IMR-90 (cell line): ENCODE data around the gene CPN2. TPM values are rescaled to one million over a fixed set of nuclear protein-coding genes. Genes with fewer than 3 reads are reported as not detected.

Experiments used
- ATAC-seq: fragments of 200-7000 bp; cut with Tn5 transposase; 2 replicates; pipeline ENCODE4 v1.9.1; 2020; ENCODE audit warnings: low read depth, mild to moderate bottlenecking, moderate library complexity
- BruUV-seq: library from RNA; stranded (reverse); fragments of 400-500 nt; replicated peaks from 2 replicates; lab custom pipeline; 2021; lab: Mats Ljungman, UMichigan
- CTCF ChIA-PET: fragments of 300-600 bp; formaldehyde crosslinking; extraction: SDS; loops from one replicate; lab custom pipeline; 2021; ENCODE audit warnings: antibody characterized with exemption; lab: Yijun Ruan, JAX
- POLR2A ChIA-PET: fragments of 300-600 bp; sonication (Branson Sonifier 250); formaldehyde crosslinking; loops from one replicate; lab custom pipeline; 2022; ENCODE audit warnings: antibody characterized with exemption; ENCODE audit not compliant: unreplicated experiment; lab: Charles Lee
- DNase-seq: peaks from one replicate; pipeline ENCODE4 v3.0.0; 2013
- H2AFZ ChIP-seq: replicated peaks from 2 replicates; pipeline ENCODE3; 2013; ENCODE audit warnings: low read length, mild to moderate bottlenecking; ENCODE audit not compliant: poor library complexity
- H2AK5ac ChIP-seq: 2 replicates; pipeline ENCODE4 v1.6.1; 2013; ENCODE audit warnings: low read depth, low read length, inconsistent platforms
- H2AK9ac ChIP-seq: replicated peaks from 2 replicates; pipeline ENCODE3; 2013; ENCODE audit warnings: mild to moderate bottlenecking, low read depth, low read length, moderate library complexity; ENCODE audit not compliant: poor library complexity
- H2BK120ac ChIP-seq: 2 replicates; pipeline ENCODE4 v1.6.1; 2013; ENCODE audit warnings: low read depth, low read length, inconsistent platforms
- H2BK15ac ChIP-seq: 3 replicates; pipeline ENCODE4 v1.6.1; 2013; ENCODE audit warnings: low read depth, low read length, inconsistent platforms
- H2BK20ac ChIP-seq: 2 replicates; pipeline ENCODE4 v1.6.1; 2013; ENCODE audit warnings: low read depth, mild to moderate bottlenecking, inconsistent platforms, low read length, moderate library complexity
- H2BK5ac ChIP-seq: 2 replicates; pipeline ENCODE4 v1.6.1; 2013; ENCODE audit warnings: mild to moderate bottlenecking, low read depth, low read length, inconsistent platforms; ENCODE audit not compliant: poor library complexity, severe bottlenecking
- H3K14ac ChIP-seq: replicated peaks from 2 replicates; pipeline ENCODE4 v1.6.1; 2013; ENCODE audit warnings: low read depth, low read length, inconsistent platforms
- H3K18ac ChIP-seq: 2 replicates; pipeline ENCODE4 v1.6.1; 2013; ENCODE audit warnings: low read depth, low read length, control low read depth
- H3K23ac ChIP-seq: 2 replicates; pipeline ENCODE4 v1.6.1; 2013; ENCODE audit warnings: low read depth, low read length, inconsistent platforms
- H3K27ac ChIP-seq: 2 replicates; pipeline ENCODE4 v1.5.1; 2013; ENCODE audit warnings: mild to moderate bottlenecking, control low read depth, low read length; ENCODE audit not compliant: insufficient read depth
- H3K27me3 ChIP-seq: 2 replicates; pipeline ENCODE4 v1.6.1; 2013; ENCODE audit warnings: low read length; ENCODE audit not compliant: control insufficient read depth, insufficient read depth
- H3K36me3 ChIP-seq: 2 replicates; pipeline ENCODE4 v1.6.1; 2013; ENCODE audit warnings: low read length, mixed read lengths; ENCODE audit not compliant: control insufficient read depth, insufficient read depth
- H3K4ac ChIP-seq: 2 replicates; pipeline ENCODE4 v1.6.1; 2013; ENCODE audit warnings: low read depth, low read length, inconsistent platforms
- H3K4me1 ChIP-seq: 2 replicates; pipeline ENCODE4 v1.6.1; 2013; ENCODE audit warnings: low read length, mixed read lengths; ENCODE audit not compliant: control insufficient read depth, insufficient read depth
- H3K4me2 ChIP-seq: 2 replicates; pipeline ENCODE4 v1.6.1; 2013; ENCODE audit warnings: low read depth, mild to moderate bottlenecking, control low read depth, low read length, moderate library complexity
- H3K4me3 ChIP-seq: 2 replicates; pipeline ENCODE4 v1.5.1; 2013; ENCODE audit warnings: low read depth, mild to moderate bottlenecking, control low read depth, low read length, moderate library complexity; ENCODE audit not compliant: insufficient read depth
- H3K56ac ChIP-seq: 2 replicates; pipeline ENCODE4 v1.6.1; 2013; ENCODE audit warnings: low read length, inconsistent platforms; ENCODE audit not compliant: insufficient read depth; ENCODE audit errors: extremely low read depth
- H3K79me1 ChIP-seq, 2 experiments: 2 replicates each; pipeline ENCODE4 v1.6.1; 2013; ENCODE audit warnings: low read length in 2 of 2, inconsistent platforms in 1 of 2, low read depth in 1 of 2
- H3K9ac ChIP-seq: 2 replicates; pipeline ENCODE4 v1.6.1; 2013; ENCODE audit warnings: low read depth, low read length, control low read depth
- H3K9me1 ChIP-seq: 2 replicates; pipeline ENCODE4 v1.6.1; 2013; ENCODE audit warnings: low read length, inconsistent platforms; ENCODE audit not compliant: insufficient read depth
- H3K9me3 ChIP-seq: 2 replicates; pipeline ENCODE4 v1.6.1; 2013; ENCODE audit warnings: low read length; ENCODE audit not compliant: control insufficient read depth, insufficient read depth
- H4K20me1 ChIP-seq: 2 replicates; pipeline ENCODE4 v1.6.1; 2013; ENCODE audit warnings: low read length, inconsistent platforms; ENCODE audit not compliant: insufficient read depth
- H4K5ac ChIP-seq: 2 replicates; pipeline ENCODE4 v1.6.1; 2013; ENCODE audit warnings: mild to moderate bottlenecking, low read depth, low read length, control low read depth
- H4K8ac ChIP-seq, 2 experiments: 2 replicates each; pipeline ENCODE4 v1.6.1; 2013; ENCODE audit warnings: low read depth in 2 of 2, low read length in 2 of 2, control low read depth in 1 of 2, inconsistent platforms in 1 of 2
- H4K91ac ChIP-seq: 2 replicates; pipeline ENCODE4 v1.6.1; 2013; ENCODE audit warnings: low read depth, low read length, inconsistent platforms; ENCODE audit not compliant: insufficient read depth
- BHLHE40 ChIP-seq: fragments of 150-350 bp; IDR thresholded peaks from 2 replicates; pipeline ENCODE4 v1.6.1; 2016; ENCODE audit warnings: mild to moderate bottlenecking, low read depth, low read length
- CEBPB ChIP-seq: IDR thresholded peaks from 2 replicates; pipeline ENCODE4 v1.6.1; 2012; ENCODE audit warnings: low read depth, low read length, improper control_type of control experiment
- CHD1 ChIP-seq: IDR thresholded peaks from 2 replicates; pipeline ENCODE4 v1.6.1; 2012; ENCODE audit warnings: low read depth, low read length, improper control_type of control experiment
- FOS ChIP-seq: fragments of 150-350 bp; IDR thresholded peaks from 2 replicates; pipeline ENCODE4 v1.6.1; 2016; ENCODE audit warnings: low read depth, low read length
- MAFK ChIP-seq: IDR thresholded peaks from 2 replicates; pipeline ENCODE4 v1.6.1; 2012; ENCODE audit warnings: low read depth, low read length, improper control_type of control experiment
- MAZ ChIP-seq: IDR thresholded peaks from 2 replicates; pipeline ENCODE4 v1.6.1; 2012; ENCODE audit warnings: low read depth, mild to moderate bottlenecking, low read length, improper control_type of control experiment, moderate library complexity, borderline replicate concordance
- MXI1 ChIP-seq: IDR thresholded peaks from 2 replicates; pipeline ENCODE4 v1.6.1; 2012; ENCODE audit warnings: low read depth, mild to moderate bottlenecking, low read length, moderate library complexity, borderline replicate concordance
- NFE2L2 ChIP-seq: fragments of 150-350 bp; IDR thresholded peaks from 2 replicates; pipeline ENCODE4 v1.6.1; 2016; ENCODE audit warnings: low read depth, mild to moderate bottlenecking, low read length
- POLR2A ChIP-seq: IDR thresholded peaks from 2 replicates; pipeline ENCODE4 v1.6.1; 2012; ENCODE audit warnings: mild to moderate bottlenecking, low read depth, low read length
- RAD21 ChIP-seq: IDR thresholded peaks from 2 replicates; pipeline ENCODE4 v1.6.1; 2012; ENCODE audit warnings: low read length, improper control_type of control experiment
- RCOR1 ChIP-seq: IDR thresholded peaks from 2 replicates; pipeline ENCODE4 v1.6.1; 2012; ENCODE audit warnings: mild to moderate bottlenecking, low read length, improper control_type of control experiment; ENCODE audit not compliant: insufficient replicate concordance
- RFX5 ChIP-seq: IDR thresholded peaks from 2 replicates; pipeline ENCODE4 v1.8.0; 2012; ENCODE audit warnings: low read depth, mild to moderate bottlenecking, low read length, moderate library complexity
- SMC3 ChIP-seq: fragments of 150-350 bp; IDR thresholded peaks from 2 replicates; pipeline ENCODE4 v1.6.1; 2016; ENCODE audit warnings: low read depth, mild to moderate bottlenecking, antibody characterized with exemption, low read length, moderate library complexity
- WGBS, 2 experiments: methylation state at CpG; one replicate each; pipeline versions ENCODE4 v1.1.5 to v1.1.7; 2013; ENCODE audit warnings: missing lambda C conversion rate in 2 of 2; ENCODE audit not compliant: insufficient read length in 1 of 2; ENCODE audit errors: extremely low coverage in 2 of 2; 5-methylcytosine and 5-hydroxymethylcytosine counted together
- dilution Hi-C: fragments of 300-500 bp; cut with HindIII; formaldehyde crosslinking; loops from one replicate; pipeline ENCODE4 v1.14.3; 2018; ENCODE audit warnings: low sequenced_read_pairs; ENCODE audit not compliant: unreplicated experiment
- in situ Hi-C: fragments of 300-500 bp; cut with MboI; formaldehyde crosslinking; loops from 3 replicates; pipeline ENCODE4 v1.14.3; 2019; ENCODE audit warnings: low sequenced_read_pairs, inconsistent platforms, mixed read lengths
- intact Hi-C: fragments of 100-400 bp; cut with micrococcal nuclease; formaldehyde crosslinking; loops from 2 replicates; pipeline ENCODE4 v1.10.0; 2022
- polyA plus RNA-seq, 3 experiments: library from polyadenylated mRNA; depleted of rRNA; stranded (reverse); fragments of >200 nt; gene quantifications; 2 replicates each; pipeline ENCODE4 v1.2.3, GENCODE V29; 2012; ENCODE audit warnings: low replicate concordance in 1 of 3
- total RNA-seq: library from RNA; depleted of rRNA; stranded (reverse); fragments of >200 nt; gene quantifications from 2 replicates; pipeline ENCODE4 v1.2.3, GENCODE V29; 2012
- TF ChIP-seq, protein P1 (sequence below): fragments of 150-350 bp; IDR thresholded peaks from 2 replicates; pipeline ENCODE4 v1.6.1; 2017; ENCODE audit warnings: mild to moderate bottlenecking, antibody characterized with exemption, low read length, low read depth
- TF ChIP-seq, protein P2 (sequence below): fragments of 150-350 bp; IDR thresholded peaks from 2 replicates; pipeline ENCODE4 v1.6.1; 2016; ENCODE audit warnings: low read depth, mild to moderate bottlenecking, low read length, moderate library complexity, borderline replicate concordance
- TF ChIP-seq, protein P3 (sequence below): conservative IDR thresholded peaks from 2 replicates; pipeline ENCODE4 v1.5.1; 2012; ENCODE audit warnings: mild to moderate bottlenecking, low read depth, low read length, improper control_type of control experiment

CPN2 gene
- total and polyA plus RNA-seq, 2 of the 4 experiments (the other 2 are of a cell fraction), result 0.07 TPM; not detected in 1

DNA sequence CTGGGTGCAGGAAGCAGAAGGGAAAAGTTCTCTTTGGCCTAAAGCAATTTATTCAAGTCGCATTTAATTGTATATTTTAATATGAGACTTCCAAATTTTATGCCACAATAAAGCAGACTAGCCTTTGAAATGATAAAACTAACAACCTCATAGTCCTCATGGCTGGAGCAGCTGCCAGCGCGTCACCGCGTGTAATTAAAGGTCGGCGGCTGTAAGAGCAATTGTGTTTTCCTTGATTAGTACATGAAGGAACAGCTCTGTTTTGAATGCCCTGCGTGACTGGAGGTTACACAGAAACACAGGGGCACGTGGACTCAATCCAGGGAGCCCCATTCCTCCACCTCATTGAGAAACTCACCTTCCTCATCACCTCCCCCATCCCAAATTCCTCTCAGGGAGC, 28.5 kb upstream of the CPN2 start:
- no peaks in the 10 kb centered on the region for H3K4me1 ChIP-seq
- dilution Hi-C loops, result no loop called here
- no peak overlapping the region for H3K56ac ChIP-seq
- H3K14ac ChIP-seq, result no peak overlapping the region
- H3K9me1 ChIP-seq, result 0 out of 2 replicates have a peak, but pooled peaks cover 3% of the 10 kb centered on the region
- H2BK5ac ChIP-seq, result no peak overlapping the region
- DNase-seq, result no peak
- no peak overlapping the region for H3K9ac ChIP-seq
- no peak overlapping the region for H3K4me2 ChIP-seq
- H4K5ac ChIP-seq, result no peak overlapping the region
- H3K4ac ChIP-seq, result no peak overlapping the region
- ChIA-PET POLR2A (no interaction called here), CTCF (no interaction called here)
- H3K4me3 ChIP-seq, result no peak overlapping the region
- peaks cover 30% of the 10 kb centered on the region for H3K27me3 ChIP-seq
- H2AK9ac ChIP-seq, result no peak overlapping the region
- H3K9me3 ChIP-seq, result no peaks in the 10 kb centered on the region
- H2BK20ac ChIP-seq, result no peak overlapping the region
- no peak overlapping the region for H3K23ac ChIP-seq
- H2AK5ac ChIP-seq, result no peak overlapping the region
- no peak overlapping the region for H4K8ac ChIP-seq
- no peaks in the 10 kb centered on the region for H4K20me1 ChIP-seq
- in situ Hi-C loops, result no loop called here
- no peak for ATAC-seq
- no peak for TF ChIP-seq POLR2A
- no peak for TF ChIP-seq MAZ
- no peak for TF ChIP-seq MXI1
- no peak for TF ChIP-seq BHLHE40
- TF ChIP-seq, protein P1, sequence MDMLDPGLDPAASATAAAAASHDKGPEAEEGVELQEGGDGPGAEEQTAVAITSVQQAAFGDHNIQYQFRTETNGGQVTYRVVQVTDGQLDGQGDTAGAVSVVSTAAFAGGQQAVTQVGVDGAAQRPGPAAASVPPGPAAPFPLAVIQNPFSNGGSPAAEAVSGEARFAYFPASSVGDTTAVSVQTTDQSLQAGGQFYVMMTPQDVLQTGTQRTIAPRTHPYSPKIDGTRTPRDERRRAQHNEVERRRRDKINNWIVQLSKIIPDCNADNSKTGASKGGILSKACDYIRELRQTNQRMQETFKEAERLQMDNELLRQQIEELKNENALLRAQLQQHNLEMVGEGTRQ, result no peak
- no peak for TF ChIP-seq FOS
- TF ChIP-seq, protein P2, sequence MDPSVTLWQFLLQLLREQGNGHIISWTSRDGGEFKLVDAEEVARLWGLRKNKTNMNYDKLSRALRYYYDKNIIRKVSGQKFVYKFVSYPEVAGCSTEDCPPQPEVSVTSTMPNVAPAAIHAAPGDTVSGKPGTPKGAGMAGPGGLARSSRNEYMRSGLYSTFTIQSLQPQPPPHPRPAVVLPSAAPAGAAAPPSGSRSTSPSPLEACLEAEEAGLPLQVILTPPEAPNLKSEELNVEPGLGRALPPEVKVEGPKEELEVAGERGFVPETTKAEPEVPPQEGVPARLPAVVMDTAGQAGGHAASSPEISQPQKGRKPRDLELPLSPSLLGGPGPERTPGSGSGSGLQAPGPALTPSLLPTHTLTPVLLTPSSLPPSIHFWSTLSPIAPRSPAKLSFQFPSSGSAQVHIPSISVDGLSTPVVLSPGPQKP, result no peak
- TF ChIP-seq, protein P3, sequence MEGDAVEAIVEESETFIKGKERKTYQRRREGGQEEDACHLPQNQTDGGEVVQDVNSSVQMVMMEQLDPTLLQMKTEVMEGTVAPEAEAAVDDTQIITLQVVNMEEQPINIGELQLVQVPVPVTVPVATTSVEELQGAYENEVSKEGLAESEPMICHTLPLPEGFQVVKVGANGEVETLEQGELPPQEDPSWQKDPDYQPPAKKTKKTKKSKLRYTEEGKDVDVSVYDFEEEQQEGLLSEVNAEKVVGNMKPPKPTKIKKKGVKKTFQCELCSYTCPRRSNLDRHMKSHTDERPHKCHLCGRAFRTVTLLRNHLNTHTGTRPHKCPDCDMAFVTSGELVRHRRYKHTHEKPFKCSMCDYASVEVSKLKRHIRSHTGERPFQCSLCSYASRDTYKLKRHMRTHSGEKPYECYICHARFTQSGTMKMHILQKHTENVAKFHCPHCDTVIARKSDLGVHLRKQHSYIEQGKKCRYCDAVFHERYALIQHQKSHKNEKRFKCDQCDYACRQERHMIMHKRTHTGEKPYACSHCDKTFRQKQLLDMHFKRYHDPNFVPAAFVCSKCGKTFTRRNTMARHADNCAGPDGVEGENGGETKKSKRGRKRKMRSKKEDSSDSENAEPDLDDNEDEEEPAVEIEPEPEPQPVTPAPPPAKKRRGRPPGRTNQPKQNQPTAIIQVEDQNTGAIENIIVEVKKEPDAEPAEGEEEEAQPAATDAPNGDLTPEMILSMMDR, result no peak
- TF ChIP-seq NFE2L2, result no peak
- no peak for TF ChIP-seq MAFK
- no peak for TF ChIP-seq RFX5
- TF ChIP-seq CEBPB, result no peak
- no peak for TF ChIP-seq RAD21
- TF ChIP-seq SMC3, result no peak
- no peak for TF ChIP-seq RCOR1
- no peak for TF ChIP-seq CHD1
- no peak overlapping the region for H4K91ac ChIP-seq
- no peak overlapping the region for H3K18ac ChIP-seq
- intact Hi-C loops, result no loop called here
- H3K79me1 ChIP-seq, result no peaks in the 10 kb centered on the region
- no peak overlapping the region for H2BK15ac ChIP-seq
- H3K36me3 ChIP-seq, result no peaks in the 10 kb centered on the region
- no CpG with 5 or more reads among the region's 9 CpGs for WGBS, 2 experiments
- H3K27ac ChIP-seq, result no peak overlapping the region
- no TSS peak for BruUV-seq
- H2AFZ ChIP-seq, result no peak overlapping the region
- H2BK120ac ChIP-seq, result no peak overlapping the region
